Measurements from ENCODE around the gene TTLL11. TPM values are rescaled to one million over a fixed set of nuclear protein-coding genes. Genes with fewer than 3 reads are reported as not detected.
A peak's percentile ranks its signal among the peaks of the same experiment; 100 is the strongest.

The TTLL11 gene
- polyA plus RNA-seq, 1 of the 3 experiments (the other 2 are of a cell fraction) = 6.8 TPM

GRCh38 chr9:121779381-121780117, 313.6 kb downstream of the TTLL11 start:
- Histone ChIP-seq H3K36me3 (replicated peaks in 1 of 2; ENCODE audit: control insufficient read depth in 1 of 2, insufficient read depth in 2 of 2, low read length in 1 of 2) (peaks cover 42 to 76% of the 10 kb centered on the region in 2 experiments), H3K4me1 (ENCODE audit: control insufficient read depth in 1 of 2, insufficient read depth in 2 of 2, low read depth in 1 of 2, low read length in 1 of 2) (peaks cover 0 to 18% of the 10 kb centered on the region in 2 experiments; a peak in 2 of 4 replicates), H3K27me3 (ENCODE audit: insufficient read depth) (no peaks in the 10 kb centered on the region), H3K9ac (no peak overlapping the region), H3K9me2 (no peaks in the 10 kb centered on the region), H2AFZ (ENCODE audit: low read depth) (no peak overlapping the region), H3K79me2 (ENCODE audit: insufficient read depth) (no peaks in the 10 kb centered on the region; the same call in none of the 2 replicates), H3K4me3 (ENCODE audit: low read depth in 2 of 2, low read length in 1 of 2) (no peak overlapping the region), H3K27ac (ENCODE audit: low read depth in 2 of 2, low read length in 1 of 2) (peak overlapping the region in 1 of 2 experiments; percentile 45; a peak in 1 of 4 replicates), H3K9me3 (0 out of 2 replicates have a peak, but pooled peaks cover 6% of the 10 kb centered on the region), H3K4me2 (no peak overlapping the region), H4K20me1 (ENCODE audit: insufficient read depth) (no peaks in the 10 kb centered on the region), H3F3A (replicated peaks; ENCODE audit: insufficient read depth) (no peaks in the 10 kb centered on the region)
- ChIA-PET POLR2A (no interaction called here), CTCF (no interaction called here)
- TF ChIP-seq JUND (IDR thresholded peaks at IDR 0.05) (no peak), CHD2 (IDR thresholded peaks at IDR 0.05; ENCODE audit: low read length, partially characterized antibody) (no peak), RAD21 (IDR thresholded peaks at IDR 0.05; ENCODE audit: low read length) (no peak), EZH2phosphoT487 (IDR thresholded peaks at IDR 0.05; ENCODE audit: borderline replicate concordance, low read depth) (no peak), ELF1 (IDR thresholded peaks at IDR 0.05) (no peak), SMC3 (IDR thresholded peaks at IDR 0.05; ENCODE audit: low read depth, low read length) (no peak)
- TF ChIP-seq, protein P1, sequence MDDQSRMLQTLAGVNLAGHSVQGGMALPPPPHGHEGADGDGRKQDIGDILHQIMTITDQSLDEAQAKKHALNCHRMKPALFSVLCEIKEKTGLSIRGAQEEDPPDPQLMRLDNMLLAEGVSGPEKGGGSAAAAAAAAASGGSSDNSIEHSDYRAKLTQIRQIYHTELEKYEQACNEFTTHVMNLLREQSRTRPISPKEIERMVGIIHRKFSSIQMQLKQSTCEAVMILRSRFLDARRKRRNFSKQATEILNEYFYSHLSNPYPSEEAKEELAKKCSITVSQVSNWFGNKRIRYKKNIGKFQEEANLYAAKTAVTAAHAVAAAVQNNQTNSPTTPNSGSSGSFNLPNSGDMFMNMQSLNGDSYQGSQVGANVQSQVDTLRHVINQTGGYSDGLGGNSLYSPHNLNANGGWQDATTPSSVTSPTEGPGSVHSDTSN (IDR thresholded peaks at IDR 0.05) = no peak
- TF ChIP-seq, protein P2, sequence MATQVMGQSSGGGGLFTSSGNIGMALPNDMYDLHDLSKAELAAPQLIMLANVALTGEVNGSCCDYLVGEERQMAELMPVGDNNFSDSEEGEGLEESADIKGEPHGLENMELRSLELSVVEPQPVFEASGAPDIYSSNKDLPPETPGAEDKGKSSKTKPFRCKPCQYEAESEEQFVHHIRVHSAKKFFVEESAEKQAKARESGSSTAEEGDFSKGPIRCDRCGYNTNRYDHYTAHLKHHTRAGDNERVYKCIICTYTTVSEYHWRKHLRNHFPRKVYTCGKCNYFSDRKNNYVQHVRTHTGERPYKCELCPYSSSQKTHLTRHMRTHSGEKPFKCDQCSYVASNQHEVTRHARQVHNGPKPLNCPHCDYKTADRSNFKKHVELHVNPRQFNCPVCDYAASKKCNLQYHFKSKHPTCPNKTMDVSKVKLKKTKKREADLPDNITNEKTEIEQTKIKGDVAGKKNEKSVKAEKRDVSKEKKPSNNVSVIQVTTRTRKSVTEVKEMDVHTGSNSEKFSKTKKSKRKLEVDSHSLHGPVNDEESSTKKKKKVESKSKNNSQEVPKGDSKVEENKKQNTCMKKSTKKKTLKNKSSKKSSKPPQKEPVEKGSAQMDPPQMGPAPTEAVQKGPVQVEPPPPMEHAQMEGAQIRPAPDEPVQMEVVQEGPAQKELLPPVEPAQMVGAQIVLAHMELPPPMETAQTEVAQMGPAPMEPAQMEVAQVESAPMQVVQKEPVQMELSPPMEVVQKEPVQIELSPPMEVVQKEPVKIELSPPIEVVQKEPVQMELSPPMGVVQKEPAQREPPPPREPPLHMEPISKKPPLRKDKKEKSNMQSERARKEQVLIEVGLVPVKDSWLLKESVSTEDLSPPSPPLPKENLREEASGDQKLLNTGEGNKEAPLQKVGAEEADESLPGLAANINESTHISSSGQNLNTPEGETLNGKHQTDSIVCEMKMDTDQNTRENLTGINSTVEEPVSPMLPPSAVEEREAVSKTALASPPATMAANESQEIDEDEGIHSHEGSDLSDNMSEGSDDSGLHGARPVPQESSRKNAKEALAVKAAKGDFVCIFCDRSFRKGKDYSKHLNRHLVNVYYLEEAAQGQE (IDR thresholded peaks at IDR 0.05; ENCODE audit: low read depth, low read length) = no peak
- TF ChIP-seq, protein P3, sequence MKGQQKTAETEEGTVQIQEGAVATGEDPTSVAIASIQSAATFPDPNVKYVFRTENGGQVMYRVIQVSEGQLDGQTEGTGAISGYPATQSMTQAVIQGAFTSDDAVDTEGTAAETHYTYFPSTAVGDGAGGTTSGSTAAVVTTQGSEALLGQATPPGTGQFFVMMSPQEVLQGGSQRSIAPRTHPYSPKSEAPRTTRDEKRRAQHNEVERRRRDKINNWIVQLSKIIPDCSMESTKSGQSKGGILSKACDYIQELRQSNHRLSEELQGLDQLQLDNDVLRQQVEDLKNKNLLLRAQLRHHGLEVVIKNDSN (IDR thresholded peaks at IDR 0.05; ENCODE audit: borderline replicate concordance, low read depth) = no peak
- WGBS (ENCODE audit: low lambda C conversion rate) = 95% methylated on average over 13 of the region's 13 CpGs
- no peak for DNase-seq

Measured in SK-N-SH (cell line).